ENCODE results near the gene KBTBD13. TPM values are rescaled to one million over a fixed set of nuclear protein-coding genes. Genes with fewer than 3 reads are reported as not detected.

Gene KBTBD13
- total RNA-seq, result not detected in 2 replicates

- CTCF ChIA-PET, result no interaction called here
- Mint-ChIP-seq H3K36me3 (ENCODE audit: low read depth) (no peaks in the 10 kb centered on the region), H3K27me3 (peaks cover 37% of the 10 kb centered on the region), H3K4me1 (peaks cover 7% of the 10 kb centered on the region), H3K27ac (no peak within 1 kb of the TSS), H3K4me3 (no peak within 1 kb of the TSS), H3K9me3 (no peaks in the 10 kb centered on the region)
- POLR2A ChIA-PET, result no interaction called here
- intact Hi-C loops (cut with micrococcal nuclease), result no loop called here
- ATAC-seq (ENCODE audit: low read depth) (no peak), DNase-seq (no peak)
- TF ChIP-seq CTCF (IDR thresholded peaks at IDR 0.05), result no peak
Observed at GRCh38 chr15:65076486-65077290, at the start of gene KBTBD13. Gene KBTBD13 (plus strand): TSS chr15:65076746. CDS start chr15:65076816, 70 bp downstream.

- ATAC-seq (ENCODE audit: low read depth), result no peak
- Mint-ChIP-seq H3K27me3 (no peaks in the 10 kb centered on the region), H3K9me3 (no peaks in the 10 kb centered on the region), H3K36me3 (ENCODE audit: low read depth) (peaks cover 32% of the 10 kb centered on the region), H3K27ac (no peak overlapping the region), H3K4me3 (no peak overlapping the region), H3K4me1 (peaks cover 16% of the 10 kb centered on the region)
- ChIA-PET CTCF (no interaction called here), POLR2A (interaction anchor here (0.6 to 0.7 kb wide), 2 partner anchors 12 to 86 kb away, joined by 3 to 4 read pairs; no protein-coding TSS in a partner anchor)
- no peak for TF ChIP-seq CTCF (IDR thresholded peaks at IDR 0.05)
- intact Hi-C loops (cut with micrococcal nuclease), result no loop called here
- DNase-seq, result no peak
Observed at GRCh38 chr15:65026756-65027155, 49.8 kb upstream of the KBTBD13 start.

GRCh38 chr15:65027593-65027992 lies 49.0 kb upstream of the KBTBD13 start:
- ChIA-PET POLR2A (interaction anchor here (0.6 kb wide), 1 partner anchor 11 kb away, joined by 3 read pairs; no protein-coding TSS in a partner anchor), CTCF (no interaction called here)
- Mint-ChIP-seq H3K27ac (no peak overlapping the region), H3K36me3 (ENCODE audit: low read depth) (peaks cover 31% of the 10 kb centered on the region), H3K9me3 (no peaks in the 10 kb centered on the region), H3K4me1 (peaks cover 16% of the 10 kb centered on the region), H3K27me3 (peaks cover 7% of the 10 kb centered on the region), H3K4me3 (no peak overlapping the region)
- ATAC-seq (ENCODE audit: low read depth) (no peak), DNase-seq (no peak)
- intact Hi-C loops (cut with micrococcal nuclease), result no loop called here
- no peak for TF ChIP-seq CTCF (IDR thresholded peaks at IDR 0.05)

GRCh38 chr15:65028338-65028737 lies 48.2 kb upstream of the KBTBD13 start:
- Mint-ChIP-seq H3K4me1 (peaks cover 19% of the 10 kb centered on the region), H3K9me3 (no peaks in the 10 kb centered on the region), H3K27me3 (peaks cover 7% of the 10 kb centered on the region), H3K4me3 (peak overlapping the region; percentile 85), H3K36me3 (ENCODE audit: low read depth) (peaks cover 28% of the 10 kb centered on the region), H3K27ac (peak overlapping the region; percentile 13)
- POLR2A ChIA-PET, result interaction anchor here (0.6 kb wide), 1 partner anchor 39 kb away, joined by 5 read pairs; the partner anchor contains the start of gene SPG21
- TF ChIP-seq CTCF (IDR thresholded peaks at IDR 0.05), result no peak
- CTCF ChIA-PET, result no interaction called here
- intact Hi-C loops (cut with micrococcal nuclease), result no loop called here
- no peak for DNase-seq
- ATAC-seq (ENCODE audit: low read depth), result no peak

- CTCF ChIA-PET, result no interaction called here
Observed at GRCh38 chr15:65028921-65029735, 47.4 kb upstream of the KBTBD13 start, which contains the start of gene MTFMT. Gene MTFMT (minus strand): TSS chr15:65029639. CDS start chr15:65029613, 26 bp downstream.

More at GRCh38 chr15:65028921-65029735, 47.4 kb upstream of the KBTBD13 start, which contains the start of gene MTFMT:
- intact Hi-C loops (cut with micrococcal nuclease), result loop anchor here (1.0 kb wide), 2 partner anchors 39 to 275 kb away; partner anchors contain the start of gene RNU5B-1
- POLR2A ChIA-PET, result interaction anchor here (0.6 kb wide), 1 partner anchor 40 kb away, joined by 5 read pairs; the partner anchor contains the start of gene SPG21
- peak within 1 kb of the TSS; percentile 85 for H3K4me3 Mint-ChIP-seq
- peaks cover 22% of the 10 kb centered on the region for H3K36me3 Mint-ChIP-seq (ENCODE audit: low read depth)
- peak within 1 kb of the TSS; percentile 13 for H3K27ac Mint-ChIP-seq
- DNase-seq (peak; percentile 91), ATAC-seq (ENCODE audit: low read depth) (peak; percentile 96)
- H3K27me3 Mint-ChIP-seq, result peaks cover 7% of the 10 kb centered on the region
- no peaks in the 10 kb centered on the region for H3K9me3 Mint-ChIP-seq
- H3K4me1 Mint-ChIP-seq, result peaks cover 23% of the 10 kb centered on the region
- TF ChIP-seq CTCF (IDR thresholded peaks at IDR 0.05), result no peak
